Nephron (organoid): ENCODE data around the gene ADH7.

Experiments
- H3K27ac Mint-ChIP-seq, 3 experiments: 2 replicates each; pipeline ENCODE4 v1.8.0; 2020; ENCODE audit warnings: mixed read lengths in 3 of 3, mild to moderate bottlenecking in 2 of 3, moderate library complexity in 1 of 3
- H3K27me3 Mint-ChIP-seq: 2 replicates; pipeline ENCODE4 v1.8.0; 2021; ENCODE audit warnings: low read depth, mild to moderate bottlenecking, moderate library complexity, mixed read lengths
- H3K36me3 Mint-ChIP-seq: 2 replicates; pipeline ENCODE4 v1.8.0; 2020; ENCODE audit warnings: low read depth, mixed read lengths
- H3K4me1 Mint-ChIP-seq: 2 replicates; pipeline ENCODE4 v1.8.0; 2020; ENCODE audit warnings: mixed read lengths
- H3K4me3 Mint-ChIP-seq, 3 experiments: 2 replicates each; pipeline ENCODE4 v1.8.0; 2020; ENCODE audit warnings: mild to moderate bottlenecking in 3 of 3, mixed read lengths in 3 of 3, moderate library complexity in 2 of 3
- H3K9me3 Mint-ChIP-seq: 2 replicates; pipeline ENCODE4 v1.8.0; 2020; ENCODE audit warnings: mixed read lengths
- CTCF ChIP-seq, 3 experiments: fragments of 200-600 bp; sonication (generic); IDR thresholded peaks; one replicate each; pipeline ENCODE4 v1.5.0; 2021; ENCODE audit warnings: antibody characterized with exemption in 3 of 3; ENCODE audit not compliant: unreplicated experiment in 3 of 3

Gene ADH7

GRCh38 chr4:99467887-99468286, 32.7 kb upstream of the ADH7 start:
- Mint-ChIP-seq H3K36me3 (no peaks in the 10 kb centered on the region), H3K27ac (no peak overlapping the region), H3K27me3 (peaks cover 4% of the 10 kb centered on the region), H3K9me3 (no peaks in the 10 kb centered on the region), H3K4me3 (no peak overlapping the region), H3K4me1 (no peaks in the 10 kb centered on the region)
- no peak for TF ChIP-seq CTCF (IDR thresholded peaks at IDR 0.05; ENCODE audit: unreplicated experiment in 3 of 3)

- H3K9me3 Mint-ChIP-seq = no peaks in the 10 kb centered on the region
- TF ChIP-seq CTCF (IDR thresholded peaks at IDR 0.05; ENCODE audit: unreplicated experiment in 3 of 3) = no peak
- H3K27me3 Mint-ChIP-seq = peaks cover 4% of the 10 kb centered on the region
- no peak overlapping the region for H3K27ac Mint-ChIP-seq
- peaks cover 4% of the 10 kb centered on the region for H3K4me1 Mint-ChIP-seq
- H3K36me3 Mint-ChIP-seq = no peaks in the 10 kb centered on the region
- no peak overlapping the region for H3K4me3 Mint-ChIP-seq
These were observed 28.4 kb upstream of the ADH7 start for GRCh38 chr4:99463566-99463965.

GRCh38 chr4:99462875-99463464, 27.8 kb upstream of the ADH7 start:
- Mint-ChIP-seq H3K4me3 (no peak overlapping the region), H3K27ac (no peak overlapping the region), H3K4me1 (peaks cover 4% of the 10 kb centered on the region), H3K9me3 (no peaks in the 10 kb centered on the region), H3K36me3 (no peaks in the 10 kb centered on the region), H3K27me3 (peaks cover 4% of the 10 kb centered on the region)
- peak; percentile 82 to 89 (median 85) for TF ChIP-seq CTCF (IDR thresholded peaks at IDR 0.05; ENCODE audit: unreplicated experiment in 3 of 3)

- H3K36me3 Mint-ChIP-seq = no peaks in the 10 kb centered on the region
- no peaks in the 10 kb centered on the region for H3K9me3 Mint-ChIP-seq
- no peak overlapping the region for H3K4me3 Mint-ChIP-seq
- peaks cover 4% of the 10 kb centered on the region for H3K27me3 Mint-ChIP-seq
- no peak for TF ChIP-seq CTCF (IDR thresholded peaks at IDR 0.05; ENCODE audit: unreplicated experiment in 3 of 3)
- H3K27ac Mint-ChIP-seq = no peak overlapping the region
- H3K4me1 Mint-ChIP-seq = peaks cover 4% of the 10 kb centered on the region
These were observed 26.7 kb upstream of the ADH7 start for GRCh38 chr4:99461623-99462401.

- no peak overlapping the region for H3K4me3 Mint-ChIP-seq
- no peak for TF ChIP-seq CTCF (IDR thresholded peaks at IDR 0.05; ENCODE audit: unreplicated experiment in 3 of 3)
- H3K27ac Mint-ChIP-seq = peak overlapping the region in 2 of 3 experiments; percentile 4 to 15
- peaks cover 4% of the 10 kb centered on the region for H3K27me3 Mint-ChIP-seq
- peaks cover 3% of the 10 kb centered on the region for H3K9me3 Mint-ChIP-seq
- no peaks in the 10 kb centered on the region for H3K36me3 Mint-ChIP-seq
- peaks cover 7% of the 10 kb centered on the region for H3K4me1 Mint-ChIP-seq
These were observed 24.5 kb upstream of the ADH7 start for GRCh38 chr4:99459546-99460042.
